ENCODE data around the gene RABL6.

GRCh38 chr9:136835932-136836904 is 28.5 kb downstream of the RABL6 start:
- TF ChIP-seq, protein P1, sequence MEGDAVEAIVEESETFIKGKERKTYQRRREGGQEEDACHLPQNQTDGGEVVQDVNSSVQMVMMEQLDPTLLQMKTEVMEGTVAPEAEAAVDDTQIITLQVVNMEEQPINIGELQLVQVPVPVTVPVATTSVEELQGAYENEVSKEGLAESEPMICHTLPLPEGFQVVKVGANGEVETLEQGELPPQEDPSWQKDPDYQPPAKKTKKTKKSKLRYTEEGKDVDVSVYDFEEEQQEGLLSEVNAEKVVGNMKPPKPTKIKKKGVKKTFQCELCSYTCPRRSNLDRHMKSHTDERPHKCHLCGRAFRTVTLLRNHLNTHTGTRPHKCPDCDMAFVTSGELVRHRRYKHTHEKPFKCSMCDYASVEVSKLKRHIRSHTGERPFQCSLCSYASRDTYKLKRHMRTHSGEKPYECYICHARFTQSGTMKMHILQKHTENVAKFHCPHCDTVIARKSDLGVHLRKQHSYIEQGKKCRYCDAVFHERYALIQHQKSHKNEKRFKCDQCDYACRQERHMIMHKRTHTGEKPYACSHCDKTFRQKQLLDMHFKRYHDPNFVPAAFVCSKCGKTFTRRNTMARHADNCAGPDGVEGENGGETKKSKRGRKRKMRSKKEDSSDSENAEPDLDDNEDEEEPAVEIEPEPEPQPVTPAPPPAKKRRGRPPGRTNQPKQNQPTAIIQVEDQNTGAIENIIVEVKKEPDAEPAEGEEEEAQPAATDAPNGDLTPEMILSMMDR (IDR thresholded peaks at IDR 0.05), result no peak
- TF ChIP-seq POLR2A (IDR thresholded peaks at IDR 0.05), result no peak

Data from esophagus squamous epithelium (tissue), 4 donors.